GM23338 (cell line): ENCODE data around the gene ABCA13. TPM values are rescaled to one million over a fixed set of nuclear protein-coding genes. Genes with fewer than 3 reads are reported as not detected.

Experiments
- ATAC-seq: fragments of 200-7000 bp; cut with Tn5 transposase; 3 replicates; pipeline ENCODE4 v1.9.1; 2020
- DNase-seq: peaks from one replicate; pipeline ENCODE4 v3.0.0-alpha.2; 2015; ENCODE audit warnings: low spot score
- H2AFZ ChIP-seq: fragments of 200-600 bp; sonication (generic); 2 replicates; pipeline ENCODE4 v1.8.0; 2016; ENCODE audit warnings: antibody characterized with exemption, mild to moderate bottlenecking, moderate library complexity
- H3F3A ChIP-seq: fragments of 200-600 bp; sonication (generic); replicated peaks from 2 replicates; pipeline ENCODE4 v1.8.0; 2017; ENCODE audit warnings: antibody characterized with exemption, mixed run types, low read depth
- H3K27ac ChIP-seq: fragments of 200-600 bp; sonication (generic); 2 replicates; pipeline ENCODE4 v1.6.1; 2016; ENCODE audit warnings: low read depth
- H3K27me3 ChIP-seq: fragments of 200-600 bp; sonication (generic); 2 replicates; pipeline ENCODE4 v1.8.0; 2016; ENCODE audit warnings: mild to moderate bottlenecking, mixed run types, moderate library complexity; ENCODE audit not compliant: insufficient read depth
- H3K36me3 ChIP-seq: fragments of 200-600 bp; sonication (generic); 2 replicates; pipeline ENCODE4 v1.8.0; 2016; ENCODE audit warnings: mild to moderate bottlenecking; ENCODE audit not compliant: insufficient read depth
- H3K4me1 ChIP-seq: fragments of 200-600 bp; sonication (generic); 2 replicates; pipeline ENCODE4 v1.8.0; 2016; ENCODE audit warnings: mild to moderate bottlenecking, moderate library complexity; ENCODE audit not compliant: insufficient read depth
- H3K4me2 ChIP-seq: fragments of 200-600 bp; sonication (generic); 2 replicates; pipeline ENCODE4 v1.7.1; 2017; ENCODE audit warnings: mixed run types
- H3K4me3 ChIP-seq: fragments of 200-600 bp; sonication (generic); 2 replicates; pipeline ENCODE4 v1.6.1; 2016; ENCODE audit warnings: mixed run types
- H3K79me2 ChIP-seq: fragments of 200-600 bp; sonication (generic); replicated peaks from 2 replicates; pipeline ENCODE4 v1.8.0; 2017; ENCODE audit warnings: mild to moderate bottlenecking; ENCODE audit not compliant: insufficient read depth
- H3K9me2 ChIP-seq: fragments of 200-600 bp; sonication (generic); 2 replicates; pipeline ENCODE4 v1.8.0; 2017; ENCODE audit not compliant: insufficient read depth
- H4K20me1 ChIP-seq: fragments of 200-600 bp; sonication (generic); replicated peaks from 2 replicates; pipeline ENCODE4 v1.8.0; 2017; ENCODE audit warnings: mild to moderate bottlenecking; ENCODE audit not compliant: insufficient read depth
- H3K27ac Mint-ChIP-seq: 2 replicates; pipeline ENCODE4 v1.8.0; 2020; ENCODE audit warnings: inconsistent platforms, mild to moderate bottlenecking, moderate library complexity, mixed read lengths
- H3K27me3 Mint-ChIP-seq: 3 replicates; pipeline ENCODE4 v1.8.0; 2022; ENCODE audit warnings: low read depth, mild to moderate bottlenecking, moderate library complexity, mixed read lengths, inconsistent platforms; ENCODE audit not compliant: insufficient read depth, poor library complexity
- H3K36me3 Mint-ChIP-seq: 3 replicates; pipeline ENCODE4 v1.8.0; 2021; ENCODE audit warnings: low read depth, mild to moderate bottlenecking, inconsistent platforms, moderate library complexity, mixed read lengths
- H3K4me1 Mint-ChIP-seq: 3 replicates; pipeline ENCODE4 v1.8.0; 2020; ENCODE audit warnings: mild to moderate bottlenecking, inconsistent platforms, mixed read lengths
- H3K4me3 Mint-ChIP-seq: 3 replicates; pipeline ENCODE4 v1.8.0; 2021; ENCODE audit warnings: moderate library complexity, mild to moderate bottlenecking, inconsistent platforms, mixed read lengths
- H3K9me3 Mint-ChIP-seq: 3 replicates; pipeline ENCODE4 v1.8.0; 2020; ENCODE audit warnings: moderate library complexity, mild to moderate bottlenecking, inconsistent platforms, mixed read lengths
- CREB1 ChIP-seq: fragments of 250-450 bp; sonication (Bioruptor Pico); IDR thresholded peaks from 2 replicates; pipeline ENCODE4 v1.5.0; 2020; ENCODE audit warnings: low read depth, mild to moderate bottlenecking, moderate library complexity
- EZH2 ChIP-seq: fragments of 200-600 bp; sonication (generic); IDR thresholded peaks from one replicate; pipeline ENCODE4 v1.8.0; 2017; ENCODE audit warnings: antibody characterized with exemption, mild to moderate bottlenecking, low read depth; ENCODE audit not compliant: unreplicated experiment
- JUNB ChIP-seq: IDR thresholded peaks from one replicate; pipeline ENCODE4 v1.6.1; 2016; ENCODE audit warnings: antibody characterized with exemption; ENCODE audit not compliant: unreplicated experiment
- POLR2AphosphoS5 ChIP-seq: IDR thresholded peaks from 2 replicates; pipeline ENCODE4 v1.6.1; 2016; ENCODE audit warnings: antibody characterized with exemption, low read depth
- STAT1 ChIP-seq: IDR thresholded peaks from one replicate; pipeline ENCODE4 v1.6.1; 2016; ENCODE audit warnings: antibody characterized with exemption; ENCODE audit not compliant: unreplicated experiment
- ZNF114 ChIP-seq: fragments of 250-450 bp; sonication (Bioruptor Pico); IDR thresholded peaks from 2 replicates; pipeline ENCODE4 v1.5.0; 2020; ENCODE audit warnings: mild to moderate bottlenecking, moderate library complexity
- ZNF331 ChIP-seq: fragments of 250-450 bp; sonication (Bioruptor Pico); IDR thresholded peaks from 2 replicates; pipeline ENCODE4 v1.5.0; 2020; ENCODE audit warnings: low read depth, mild to moderate bottlenecking, moderate library complexity
- polyA plus RNA-seq: library from polyadenylated mRNA; unstranded; fragments of >200 nt; fragmentation: Nextera tagmentation; extraction: Ambion mirVana; gene quantifications from 2 replicates; pipeline ENCODE4 v1.2.1, GENCODE V29; 2016
- total RNA-seq: library from RNA; depleted of rRNA; stranded (reverse); fragments of >200 nt; shearing (Covaris generic); gene quantifications from 2 replicates; pipeline ENCODE4 v1.2.3, GENCODE V29; 2014
- TF ChIP-seq, protein P1 (sequence below): IDR thresholded peaks from 2 replicates; pipeline ENCODE4 v1.6.1; 2016; ENCODE audit warnings: antibody characterized with exemption
- TF ChIP-seq, protein P2 (sequence below), 2 experiments: fragments of 200-600 bp in 1 of 2; sonication (generic) in 1 of 2; conservative IDR thresholded peaks; 2 replicates each; pipeline versions ENCODE4 v1.5.1 to v1.6.1; 2016 to 2017; ENCODE audit warnings: antibody characterized with exemption in 2 of 2, low read depth in 2 of 2, mild to moderate bottlenecking in 2 of 2, moderate library complexity in 1 of 2
- TF ChIP-seq, protein P3 (sequence below): fragments of 250-450 bp; sonication (Bioruptor Pico); IDR thresholded peaks from 2 replicates; pipeline ENCODE4 v1.5.0; 2020; ENCODE audit warnings: mild to moderate bottlenecking, moderate library complexity

The ABCA13 gene
- total and polyA plus RNA-seq, 2 experiments from 2014 or later = 0.21 TPM; not detected in 1

DNA sequence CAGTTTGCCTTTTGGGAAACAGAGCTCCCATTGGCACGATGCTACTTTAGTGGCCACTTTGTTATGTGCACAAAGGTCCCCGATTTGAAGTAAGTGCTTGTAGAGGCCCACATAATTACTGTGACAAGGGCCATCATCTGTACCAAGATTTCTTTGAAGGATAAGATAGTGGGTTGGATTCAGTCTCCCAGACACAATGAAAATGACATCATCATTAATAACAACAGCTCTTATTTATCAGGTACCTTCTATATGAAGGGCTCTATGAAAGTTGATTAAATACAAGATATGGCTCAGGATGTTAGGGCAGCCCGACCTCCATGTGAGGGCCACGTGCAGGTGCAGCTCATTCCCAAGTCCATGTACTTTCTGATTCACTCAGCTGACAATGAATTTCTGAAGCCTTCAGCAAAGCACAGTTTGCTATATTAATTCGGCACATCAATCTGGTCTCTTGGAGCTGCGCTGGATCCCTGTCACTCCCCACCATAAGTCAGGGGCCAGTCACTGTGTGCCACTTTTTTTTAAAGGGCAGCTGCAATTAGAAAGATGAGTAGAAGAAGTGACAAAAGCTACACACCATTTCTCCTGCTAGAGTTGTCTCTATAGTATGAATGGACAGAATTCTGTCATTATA is 140.3 kb downstream of the ABCA13 start:
- Histone ChIP-seq H3K79me2 (no peaks in the 10 kb centered on the region), H3K4me1 (no peaks in the 10 kb centered on the region), H3F3A (no peaks in the 10 kb centered on the region), H2AFZ (peak overlapping the region; percentile 49; the same call in 1 of the 2 replicates), H3K4me3 (no peak overlapping the region), H3K27me3 (no peaks in the 10 kb centered on the region), H3K27ac (no peak overlapping the region), H3K9me2 (no peaks in the 10 kb centered on the region; the same call in 1 of the 2 replicates), H4K20me1 (no peaks in the 10 kb centered on the region), H3K36me3 (no peaks in the 10 kb centered on the region), H3K4me2 (no peak overlapping the region)
- H3K9me3 Mint-ChIP-seq = no peaks in the 10 kb centered on the region
- peaks cover 2% of the 10 kb centered on the region for H3K27me3 Mint-ChIP-seq
- H3K4me1 Mint-ChIP-seq = no peaks in the 10 kb centered on the region
- TF ChIP-seq POLR2AphosphoS5 (no peak), STAT1 (no peak)
- TF ChIP-seq, protein P1, sequence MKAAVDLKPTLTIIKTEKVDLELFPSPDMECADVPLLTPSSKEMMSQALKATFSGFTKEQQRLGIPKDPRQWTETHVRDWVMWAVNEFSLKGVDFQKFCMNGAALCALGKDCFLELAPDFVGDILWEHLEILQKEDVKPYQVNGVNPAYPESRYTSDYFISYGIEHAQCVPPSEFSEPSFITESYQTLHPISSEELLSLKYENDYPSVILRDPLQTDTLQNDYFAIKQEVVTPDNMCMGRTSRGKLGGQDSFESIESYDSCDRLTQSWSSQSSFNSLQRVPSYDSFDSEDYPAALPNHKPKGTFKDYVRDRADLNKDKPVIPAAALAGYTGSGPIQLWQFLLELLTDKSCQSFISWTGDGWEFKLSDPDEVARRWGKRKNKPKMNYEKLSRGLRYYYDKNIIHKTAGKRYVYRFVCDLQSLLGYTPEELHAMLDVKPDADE = no peak
- no peak for ATAC-seq
- no peak for DNase-seq
- no peaks in the 10 kb centered on the region for H3K36me3 Mint-ChIP-seq
- no peak overlapping the region for H3K4me3 Mint-ChIP-seq
- no peak overlapping the region for H3K27ac Mint-ChIP-seq

DNA sequence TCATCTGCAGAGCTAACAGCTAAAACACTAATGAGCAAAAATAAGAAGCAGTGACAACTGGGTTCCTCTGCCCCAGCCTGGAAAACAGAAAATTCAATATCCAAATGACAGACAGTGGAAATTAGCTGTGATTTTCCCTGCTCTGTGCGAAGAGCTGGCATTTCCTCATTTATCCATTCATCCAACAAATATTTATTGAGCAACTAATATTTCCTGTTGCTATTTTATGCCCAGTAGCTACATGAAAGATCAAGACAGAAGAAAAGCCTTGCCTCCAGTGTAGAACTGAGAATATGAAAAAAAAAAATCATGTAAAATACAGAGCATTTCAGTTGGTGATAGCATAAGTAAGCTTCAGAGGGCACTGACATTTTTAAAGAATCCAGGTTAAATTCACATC is 140.9 kb downstream of the ABCA13 start:
- no peaks in the 10 kb centered on the region for H3K36me3 Mint-ChIP-seq
- H3K4me1 ChIP-seq = no peaks in the 10 kb centered on the region
- H3K4me2 ChIP-seq = no peak overlapping the region
- no peaks in the 10 kb centered on the region for H3F3A ChIP-seq
- H3K36me3 ChIP-seq = no peaks in the 10 kb centered on the region
- no peak for ATAC-seq
- H3K4me3 Mint-ChIP-seq = no peak overlapping the region
- no peak overlapping the region for H2AFZ ChIP-seq
- no peak for DNase-seq
- no peak overlapping the region for H3K4me3 ChIP-seq
- no peaks in the 10 kb centered on the region for H3K4me1 Mint-ChIP-seq
- no peak overlapping the region for H3K27ac Mint-ChIP-seq
- no peaks in the 10 kb centered on the region for H3K27me3 ChIP-seq
- H3K79me2 ChIP-seq = no peaks in the 10 kb centered on the region
- no peaks in the 10 kb centered on the region; the same call in 1 of the 2 replicates for H3K9me2 ChIP-seq
- H4K20me1 ChIP-seq = no peaks in the 10 kb centered on the region
- H3K27ac ChIP-seq = no peak overlapping the region
- no peaks in the 10 kb centered on the region for H3K9me3 Mint-ChIP-seq
- H3K27me3 Mint-ChIP-seq = peaks cover 2% of the 10 kb centered on the region
- TF ChIP-seq CREB1 (CRISPR knock-in tag) (no peak), JUNB (no peak), ZNF331 (CRISPR knock-in tag) (no peak), EZH2 (no peak), POLR2AphosphoS5 (no peak), ZNF114 (CRISPR knock-in tag) (no peak)
- TF ChIP-seq, protein P2, sequence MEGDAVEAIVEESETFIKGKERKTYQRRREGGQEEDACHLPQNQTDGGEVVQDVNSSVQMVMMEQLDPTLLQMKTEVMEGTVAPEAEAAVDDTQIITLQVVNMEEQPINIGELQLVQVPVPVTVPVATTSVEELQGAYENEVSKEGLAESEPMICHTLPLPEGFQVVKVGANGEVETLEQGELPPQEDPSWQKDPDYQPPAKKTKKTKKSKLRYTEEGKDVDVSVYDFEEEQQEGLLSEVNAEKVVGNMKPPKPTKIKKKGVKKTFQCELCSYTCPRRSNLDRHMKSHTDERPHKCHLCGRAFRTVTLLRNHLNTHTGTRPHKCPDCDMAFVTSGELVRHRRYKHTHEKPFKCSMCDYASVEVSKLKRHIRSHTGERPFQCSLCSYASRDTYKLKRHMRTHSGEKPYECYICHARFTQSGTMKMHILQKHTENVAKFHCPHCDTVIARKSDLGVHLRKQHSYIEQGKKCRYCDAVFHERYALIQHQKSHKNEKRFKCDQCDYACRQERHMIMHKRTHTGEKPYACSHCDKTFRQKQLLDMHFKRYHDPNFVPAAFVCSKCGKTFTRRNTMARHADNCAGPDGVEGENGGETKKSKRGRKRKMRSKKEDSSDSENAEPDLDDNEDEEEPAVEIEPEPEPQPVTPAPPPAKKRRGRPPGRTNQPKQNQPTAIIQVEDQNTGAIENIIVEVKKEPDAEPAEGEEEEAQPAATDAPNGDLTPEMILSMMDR (conservative IDR thresholded peaks at IDR 0.05; ENCODE audit: low read depth in 2 of 2) = no peak
- TF ChIP-seq, protein P3, sequence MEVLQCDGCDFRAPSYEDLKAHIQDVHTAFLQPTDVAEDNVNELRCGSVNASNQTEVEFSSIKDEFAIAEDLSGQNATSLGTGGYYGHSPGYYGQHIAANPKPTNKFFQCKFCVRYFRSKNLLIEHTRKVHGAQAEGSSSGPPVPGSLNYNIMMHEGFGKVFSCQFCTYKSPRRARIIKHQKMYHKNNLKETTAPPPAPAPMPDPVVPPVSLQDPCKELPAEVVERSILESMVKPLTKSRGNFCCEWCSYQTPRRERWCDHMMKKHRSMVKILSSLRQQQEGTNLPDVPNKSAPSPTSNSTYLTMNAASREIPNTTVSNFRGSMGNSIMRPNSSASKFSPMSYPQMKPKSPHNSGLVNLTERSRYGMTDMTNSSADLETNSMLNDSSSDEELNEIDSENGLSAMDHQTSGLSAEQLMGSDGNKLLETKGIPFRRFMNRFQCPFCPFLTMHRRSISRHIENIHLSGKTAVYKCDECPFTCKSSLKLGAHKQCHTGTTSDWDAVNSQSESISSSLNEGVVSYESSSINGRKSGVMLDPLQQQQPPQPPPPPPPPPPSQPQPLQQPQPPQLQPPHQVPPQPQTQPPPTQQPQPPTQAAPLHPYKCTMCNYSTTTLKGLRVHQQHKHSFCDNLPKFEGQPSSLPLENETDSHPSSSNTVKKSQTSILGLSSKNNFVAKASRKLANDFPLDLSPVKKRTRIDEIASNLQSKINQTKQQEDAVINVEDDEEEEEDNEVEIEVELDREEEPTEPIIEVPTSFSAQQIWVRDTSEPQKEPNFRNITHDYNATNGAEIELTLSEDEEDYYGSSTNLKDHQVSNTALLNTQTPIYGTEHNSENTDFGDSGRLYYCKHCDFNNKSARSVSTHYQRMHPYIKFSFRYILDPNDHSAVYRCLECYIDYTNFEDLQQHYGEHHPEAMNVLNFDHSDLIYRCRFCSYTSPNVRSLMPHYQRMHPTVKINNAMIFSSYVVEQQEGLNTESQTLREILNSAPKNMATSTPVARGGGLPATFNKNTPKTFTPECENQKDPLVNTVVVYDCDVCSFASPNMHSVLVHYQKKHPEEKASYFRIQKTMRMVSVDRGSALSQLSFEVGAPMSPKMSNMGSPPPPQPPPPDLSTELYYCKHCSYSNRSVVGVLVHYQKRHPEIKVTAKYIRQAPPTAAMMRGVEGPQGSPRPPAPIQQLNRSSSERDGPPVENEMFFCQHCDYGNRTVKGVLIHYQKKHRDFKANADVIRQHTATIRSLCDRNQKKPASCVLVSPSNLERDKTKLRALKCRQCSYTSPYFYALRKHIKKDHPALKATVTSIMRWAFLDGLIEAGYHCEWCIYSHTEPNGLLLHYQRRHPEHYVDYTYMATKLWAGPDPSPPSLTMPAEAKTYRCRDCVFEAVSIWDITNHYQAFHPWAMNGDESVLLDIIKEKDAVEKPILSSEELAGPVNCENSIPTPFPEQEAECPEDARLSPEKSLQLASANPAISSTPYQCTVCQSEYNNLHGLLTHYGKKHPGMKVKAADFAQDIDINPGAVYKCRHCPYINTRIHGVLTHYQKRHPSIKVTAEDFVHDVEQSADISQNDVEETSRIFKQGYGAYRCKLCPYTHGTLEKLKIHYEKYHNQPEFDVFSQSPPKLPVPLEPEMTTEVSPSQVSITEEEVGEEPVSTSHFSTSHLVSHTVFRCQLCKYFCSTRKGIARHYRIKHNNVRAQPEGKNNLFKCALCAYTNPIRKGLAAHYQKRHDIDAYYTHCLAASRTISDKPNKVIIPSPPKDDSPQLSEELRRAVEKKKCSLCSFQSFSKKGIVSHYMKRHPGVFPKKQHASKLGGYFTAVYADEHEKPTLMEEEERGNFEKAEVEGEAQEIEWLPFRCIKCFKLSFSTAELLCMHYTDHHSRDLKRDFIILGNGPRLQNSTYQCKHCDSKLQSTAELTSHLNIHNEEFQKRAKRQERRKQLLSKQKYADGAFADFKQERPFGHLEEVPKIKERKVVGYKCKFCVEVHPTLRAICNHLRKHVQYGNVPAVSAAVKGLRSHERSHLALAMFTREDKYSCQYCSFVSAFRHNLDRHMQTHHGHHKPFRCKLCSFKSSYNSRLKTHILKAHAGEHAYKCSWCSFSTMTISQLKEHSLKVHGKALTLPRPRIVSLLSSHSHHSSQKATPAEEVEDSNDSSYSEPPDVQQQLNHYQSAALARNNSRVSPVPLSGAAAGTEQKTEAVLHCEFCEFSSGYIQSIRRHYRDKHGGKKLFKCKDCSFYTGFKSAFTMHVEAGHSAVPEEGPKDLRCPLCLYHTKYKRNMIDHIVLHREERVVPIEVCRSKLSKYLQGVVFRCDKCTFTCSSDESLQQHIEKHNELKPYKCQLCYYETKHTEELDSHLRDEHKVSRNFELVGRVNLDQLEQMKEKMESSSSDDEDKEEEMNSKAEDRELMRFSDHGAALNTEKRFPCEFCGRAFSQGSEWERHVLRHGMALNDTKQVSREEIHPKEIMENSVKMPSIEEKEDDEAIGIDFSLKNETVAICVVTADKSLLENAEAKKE (CRISPR knock-in tag) = no peak
- TF ChIP-seq, protein P1 = no peak
